Activated CD8-positive, alpha-beta memory T cell treated with anti-CD3 and anti-CD28 coated beads for 48 hours (primary cell): ENCODE measurements around the gene PEBP1.

Experiments
- DNase-seq, 3 experiments: peaks; one replicate each; pipeline ENCODE4 v3.0.0-alpha.2; 2020; ENCODE audit warnings: low read depth in 2 of 3, low spot score in 2 of 3

The PEBP1 gene

DNA sequence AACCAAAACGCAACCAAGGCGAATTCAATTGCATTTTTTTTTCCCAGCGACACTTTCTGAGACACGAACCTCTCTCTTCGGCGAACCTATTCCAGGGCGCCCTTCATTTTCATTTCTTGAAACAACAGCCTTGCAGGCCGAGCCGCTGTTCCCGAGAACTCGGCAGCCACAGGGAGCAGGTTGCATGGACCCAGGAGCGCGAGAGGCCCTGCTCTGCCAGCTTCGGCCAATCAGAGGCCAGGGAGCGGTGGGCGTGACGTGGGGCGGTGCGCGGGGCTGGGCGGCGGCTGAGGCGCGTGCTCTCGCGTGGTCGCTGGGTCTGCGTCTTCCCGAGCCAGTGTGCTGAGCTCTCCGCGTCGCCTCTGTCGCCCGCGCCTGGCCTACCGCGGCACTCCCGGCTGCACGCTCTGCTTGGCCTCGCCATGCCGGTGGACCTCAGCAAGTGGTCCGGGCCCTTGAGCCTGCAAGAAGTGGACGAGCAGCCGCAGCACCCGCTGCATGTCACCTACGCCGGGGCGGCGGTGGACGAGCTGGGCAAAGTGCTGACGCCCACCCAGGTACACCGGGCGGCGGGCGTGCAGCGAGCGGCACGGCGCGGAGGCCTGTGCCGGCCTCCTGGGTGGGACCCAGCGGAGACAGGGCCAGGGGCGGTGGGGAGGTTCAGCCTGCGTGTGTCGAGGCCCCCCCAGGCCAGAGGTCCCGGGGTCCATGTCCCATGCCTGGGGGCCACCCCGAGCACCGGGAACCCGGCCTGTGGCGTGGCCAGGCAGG is at the start of gene PEBP1:
PEBP1 (plus strand) TSS at position 337 of the 771 bp plus-strand sequence; CDS start at position 423, 86 bp downstream.
- peak; percentile 78 to 85 (median 84) for DNase-seq

DNA sequence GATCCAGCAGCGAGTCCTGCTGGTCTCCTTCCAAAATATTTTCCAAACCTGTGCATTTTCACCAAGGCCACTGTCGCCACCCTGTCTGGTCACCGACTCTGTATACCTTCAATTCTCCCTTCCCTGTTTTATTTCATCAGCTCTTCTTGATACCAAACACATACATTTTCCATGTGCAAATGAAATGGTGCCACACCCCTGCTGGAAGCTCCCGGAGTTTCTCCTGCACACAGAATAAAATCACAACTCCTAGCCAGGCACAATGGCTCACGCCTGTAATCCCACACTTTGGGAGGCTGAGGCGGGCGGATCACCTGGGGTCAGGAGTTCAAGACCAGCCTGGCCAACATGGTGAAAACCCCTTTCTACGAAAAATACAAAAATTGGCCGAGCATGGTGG is 46.1 kb upstream of the PEBP1 start:
- no peak for DNase-seq

DNA sequence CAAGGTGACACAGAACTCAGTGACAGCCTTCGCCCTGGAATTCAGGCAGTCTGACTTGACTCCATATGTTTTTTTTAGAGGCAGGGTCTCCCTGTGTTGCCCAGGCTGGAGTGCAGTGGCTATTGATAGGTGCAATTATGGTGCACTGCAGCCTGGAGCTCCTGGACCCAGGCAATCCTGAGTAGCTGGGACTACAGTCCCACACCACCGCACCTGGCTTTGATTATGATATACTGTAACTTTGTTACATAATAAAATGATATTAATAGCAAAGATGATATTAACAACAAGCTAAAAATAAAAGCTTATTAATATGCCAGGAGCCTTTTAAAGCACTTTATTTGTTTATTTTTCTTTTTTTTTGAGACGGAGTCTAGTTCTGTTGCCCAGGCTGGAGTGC is 41.9 kb upstream of the PEBP1 start:
- no peak for DNase-seq

DNA sequence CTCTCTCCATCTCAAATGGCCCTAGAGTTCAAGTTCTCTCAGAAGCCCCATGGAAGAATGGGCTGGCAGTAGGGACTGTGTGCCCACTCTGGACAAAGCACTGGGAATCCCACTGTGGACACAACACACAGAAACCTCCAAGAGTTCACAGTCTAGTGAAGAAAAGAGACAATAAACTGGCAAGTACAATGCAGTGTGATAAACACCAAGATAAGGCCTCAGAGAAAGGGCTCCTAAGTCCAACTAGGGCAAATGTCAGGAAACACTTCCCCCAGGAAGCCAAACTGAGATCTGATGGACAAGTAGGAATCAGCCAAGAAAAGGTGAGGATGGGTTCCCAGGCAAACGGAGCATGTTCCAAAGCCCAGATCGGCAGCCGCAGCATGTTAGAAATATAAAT is 37.5 kb upstream of the PEBP1 start:
- no peak for DNase-seq

DNA sequence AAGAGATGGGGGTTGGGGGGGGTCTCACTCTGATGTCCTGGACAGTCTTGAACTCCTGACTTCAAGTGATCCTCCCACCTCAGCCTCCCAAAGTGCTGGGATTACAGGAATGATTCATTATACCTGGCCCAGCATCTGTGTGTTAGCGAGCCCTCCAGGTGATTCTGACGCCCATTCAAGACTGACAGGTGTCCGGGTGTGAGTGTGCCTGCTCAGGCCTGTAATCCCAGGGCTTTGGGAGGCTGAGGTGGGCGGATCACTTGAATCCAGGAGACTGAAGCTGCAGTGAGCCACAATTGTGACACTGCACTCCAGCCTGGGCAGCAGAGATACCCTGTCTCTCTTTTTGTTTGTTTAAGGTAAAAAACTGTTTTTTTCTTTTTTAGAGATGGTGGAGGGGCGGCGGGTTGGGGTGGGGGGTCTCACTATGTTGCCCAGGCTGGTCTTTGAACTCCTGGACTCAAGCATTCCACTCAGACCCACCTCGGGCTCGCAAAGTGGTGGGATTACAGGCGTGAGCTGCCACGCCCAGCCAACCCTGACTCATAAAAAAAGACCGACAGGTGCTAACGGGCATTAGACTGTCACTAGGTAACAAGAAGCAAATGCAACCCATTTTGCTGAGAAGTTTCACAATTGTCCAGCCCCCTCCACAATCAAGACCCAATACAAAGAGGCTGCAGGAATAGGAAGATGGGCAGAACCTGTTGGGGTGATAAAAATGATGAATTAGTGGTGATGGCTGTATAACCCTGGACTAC is 36.8 kb upstream of the PEBP1 start:
- DNase-seq: no peak

DNA sequence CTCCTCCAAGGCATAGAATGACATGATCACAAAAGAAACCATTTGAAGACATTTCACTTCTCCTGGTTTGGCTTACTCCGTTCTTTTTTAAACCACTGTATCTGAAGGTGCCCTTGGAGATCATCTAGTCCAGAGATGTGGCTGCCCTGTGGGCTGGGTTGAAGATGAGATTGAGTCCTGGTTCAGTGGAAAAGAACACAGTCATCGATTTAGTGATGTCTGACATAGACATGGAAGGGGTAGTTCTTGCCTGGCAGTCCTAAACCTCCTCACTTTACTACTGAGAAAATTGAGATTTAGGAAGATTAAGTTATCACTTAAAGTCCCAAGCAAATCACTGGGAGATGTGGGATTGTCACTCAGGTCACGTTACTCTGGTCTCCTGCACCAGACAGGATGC is 34.9 kb upstream of the PEBP1 start:
- DNase-seq: no peak

DNA sequence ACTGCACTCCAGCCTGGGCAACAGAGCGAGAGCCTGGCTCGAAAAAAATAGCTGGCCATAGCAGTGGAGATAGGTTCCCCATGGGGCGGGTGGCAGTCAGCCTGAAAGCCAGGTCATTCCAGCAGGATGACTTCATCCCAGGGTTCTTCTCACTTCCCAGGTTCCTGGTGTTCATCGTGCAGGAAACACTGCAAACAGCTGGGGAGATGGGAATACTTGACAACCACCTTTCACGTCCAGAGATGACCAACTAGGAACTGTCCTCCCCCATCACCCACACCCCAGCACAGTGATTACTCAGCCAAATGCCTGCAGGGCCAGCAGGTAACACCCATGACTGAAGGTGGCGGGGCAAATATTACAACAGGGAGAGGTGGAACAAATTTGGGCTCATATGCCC is 33.9 kb upstream of the PEBP1 start:
- no peak for DNase-seq

DNA sequence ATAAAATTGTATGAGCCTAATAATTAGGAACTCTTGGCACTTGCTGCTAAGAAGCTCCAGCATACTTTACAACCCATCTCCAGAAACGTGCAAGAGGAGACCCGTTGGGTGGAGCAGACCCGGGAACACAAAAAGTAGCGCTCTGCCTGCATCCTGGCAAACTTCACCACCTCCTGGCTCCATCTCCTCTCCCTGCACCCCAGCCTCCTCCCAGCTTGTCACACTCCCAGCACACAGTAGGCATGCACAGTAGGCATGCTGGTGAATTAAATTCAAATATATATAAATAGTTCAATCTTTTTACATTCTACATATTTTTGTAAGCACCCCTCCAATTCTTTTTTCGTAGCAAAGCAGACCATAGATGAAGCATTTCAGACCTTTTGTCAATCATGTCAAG is 33.3 kb upstream of the PEBP1 start:
- DNase-seq: no peak

DNA sequence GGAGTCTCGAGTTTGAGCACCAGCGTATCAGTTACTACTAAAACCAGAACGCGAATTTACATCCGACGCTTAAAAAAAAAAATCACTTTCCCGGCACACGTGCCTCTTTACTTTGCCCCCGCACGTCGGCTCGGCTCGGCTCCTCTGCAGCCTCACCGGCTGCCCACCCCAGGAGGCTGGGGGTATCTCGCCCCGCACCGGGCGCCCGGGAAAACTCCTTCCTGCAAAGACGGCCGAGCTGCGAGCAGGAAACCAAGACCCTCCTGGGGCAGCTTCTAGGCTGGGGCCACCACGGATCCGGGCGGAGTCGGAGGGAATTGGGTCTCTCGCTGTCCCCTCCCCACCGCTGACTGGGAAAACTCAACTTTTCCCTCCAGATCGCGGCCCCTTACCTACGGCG is 32.7 kb upstream of the PEBP1 start:
- DNase-seq: no peak

DNA sequence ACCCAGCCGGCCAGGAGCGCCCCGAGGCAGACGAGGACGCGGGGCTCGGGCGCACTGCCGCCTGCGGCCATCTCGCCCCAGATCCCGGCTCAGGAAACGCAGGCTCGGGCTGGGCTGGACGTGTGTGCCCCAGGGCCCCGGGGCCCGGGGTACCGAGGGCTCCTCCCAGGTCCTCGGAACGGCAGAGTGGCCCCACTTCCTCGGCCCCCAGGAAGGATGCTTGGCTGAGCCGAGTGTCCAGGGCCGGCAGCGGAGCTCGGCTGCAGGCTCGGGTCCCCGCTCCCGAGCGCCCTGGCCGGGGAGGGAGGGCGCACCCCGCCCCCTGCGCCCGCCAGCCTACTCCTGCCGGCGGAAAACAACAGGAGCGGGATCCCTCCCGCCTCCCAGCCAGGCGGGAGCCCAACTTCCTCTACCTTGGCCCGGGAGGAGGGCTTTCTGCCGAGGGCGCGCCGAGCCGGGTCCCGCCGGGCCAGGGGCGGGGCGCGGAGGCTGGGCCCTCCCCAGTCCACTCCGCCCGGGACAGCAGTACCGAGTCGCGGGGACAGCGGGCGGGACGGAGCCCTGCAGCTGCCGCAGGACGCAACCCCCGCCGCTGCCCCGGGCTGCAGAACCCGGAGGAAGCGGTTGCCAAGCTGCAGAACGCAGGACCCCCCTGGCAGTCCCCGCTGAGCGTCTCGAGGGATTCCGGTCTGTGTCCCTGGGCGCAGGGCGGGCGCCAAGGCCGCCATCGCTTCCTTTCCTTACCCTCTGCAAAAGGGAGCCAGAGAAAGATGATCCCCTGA is 32.1 kb upstream of the PEBP1 start, which contains the start of gene VSIG10:
VSIG10 (minus strand) TSS at position 411 of the 782 bp plus-strand sequence; CDS start at position 71, 340 bp downstream.
- DNase-seq: peak in 1 of 3 experiments; percentile 3

DNA sequence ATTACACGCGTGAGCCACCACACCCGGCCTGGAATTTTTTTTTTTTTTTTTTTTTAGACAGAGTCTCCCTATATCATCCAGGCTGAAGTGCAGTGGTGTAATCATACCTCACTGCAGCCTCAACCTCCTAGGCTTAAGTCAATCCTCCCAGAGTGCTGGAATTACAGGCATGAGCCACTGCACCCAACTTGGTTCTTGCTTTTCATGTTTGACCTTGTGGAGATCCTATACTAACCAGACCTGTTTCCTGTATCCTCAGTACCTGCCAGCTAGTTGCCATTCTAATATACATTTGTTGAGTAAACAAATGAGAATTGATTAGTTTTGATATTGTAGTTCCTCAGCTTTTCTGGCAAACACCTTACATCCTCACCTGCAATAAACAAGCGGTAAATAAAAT is 28.9 kb upstream of the PEBP1 start:
- DNase-seq: no peak

DNA sequence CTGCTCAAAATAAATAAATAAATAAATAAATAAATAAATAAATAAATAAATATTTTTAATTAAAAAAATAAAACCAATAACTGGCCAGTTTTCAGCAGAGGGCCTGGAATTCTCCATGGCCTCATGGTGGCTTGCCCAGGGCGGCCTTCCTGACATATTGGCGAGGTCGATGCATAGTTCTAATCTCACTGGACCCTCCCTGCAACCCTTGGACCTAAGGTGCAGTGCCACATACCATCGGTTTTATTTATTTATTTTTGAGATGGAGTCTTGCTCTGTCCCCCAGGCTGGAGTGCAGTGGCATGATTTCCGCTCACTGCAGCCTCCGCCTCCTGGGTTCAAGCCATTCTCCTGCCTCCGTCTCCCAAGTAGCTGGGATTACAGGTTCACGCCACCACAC is 28.2 kb upstream of the PEBP1 start:
- no peak for DNase-seq

DNA sequence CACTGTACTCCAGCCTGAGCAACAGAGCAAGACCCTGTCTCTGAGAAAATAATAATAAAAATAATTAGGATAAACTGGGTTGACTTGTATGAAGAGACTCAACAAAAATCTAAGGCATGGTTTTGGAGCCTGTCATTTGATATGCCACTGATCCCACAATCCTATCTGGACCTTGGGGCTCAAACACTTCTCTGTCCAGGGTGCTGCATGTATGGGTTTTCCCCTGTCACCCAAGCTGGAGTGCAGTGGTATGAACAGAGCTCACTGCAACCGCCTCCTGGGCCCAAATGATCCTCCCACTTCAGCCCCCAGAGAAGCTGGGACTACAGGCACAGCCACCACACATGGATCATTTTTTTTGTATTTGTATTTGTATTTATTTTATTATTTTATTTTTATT is 26.8 kb upstream of the PEBP1 start:
- DNase-seq: no peak

DNA sequence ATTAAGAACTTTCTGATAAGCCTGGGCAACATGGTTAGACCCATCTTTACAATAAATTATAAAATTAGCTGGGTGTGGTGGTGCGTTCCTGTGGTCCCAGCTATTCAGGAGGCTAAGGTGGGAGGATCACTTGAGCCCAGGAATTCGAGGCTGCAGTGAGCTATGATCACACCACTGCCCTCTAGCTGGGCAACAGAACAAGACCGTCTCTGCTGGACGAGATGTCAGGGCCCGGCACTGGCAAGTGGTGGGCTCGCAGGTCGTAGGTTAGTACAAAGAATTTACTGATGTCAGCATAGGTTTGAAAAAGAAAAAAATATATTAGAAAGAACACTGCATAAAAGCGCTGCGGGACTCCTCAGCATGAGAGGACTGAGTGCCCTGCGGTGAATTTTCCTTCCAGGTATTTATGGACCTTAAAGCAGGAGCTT is 16.5 kb upstream of the PEBP1 start:
- no peak for DNase-seq

DNA sequence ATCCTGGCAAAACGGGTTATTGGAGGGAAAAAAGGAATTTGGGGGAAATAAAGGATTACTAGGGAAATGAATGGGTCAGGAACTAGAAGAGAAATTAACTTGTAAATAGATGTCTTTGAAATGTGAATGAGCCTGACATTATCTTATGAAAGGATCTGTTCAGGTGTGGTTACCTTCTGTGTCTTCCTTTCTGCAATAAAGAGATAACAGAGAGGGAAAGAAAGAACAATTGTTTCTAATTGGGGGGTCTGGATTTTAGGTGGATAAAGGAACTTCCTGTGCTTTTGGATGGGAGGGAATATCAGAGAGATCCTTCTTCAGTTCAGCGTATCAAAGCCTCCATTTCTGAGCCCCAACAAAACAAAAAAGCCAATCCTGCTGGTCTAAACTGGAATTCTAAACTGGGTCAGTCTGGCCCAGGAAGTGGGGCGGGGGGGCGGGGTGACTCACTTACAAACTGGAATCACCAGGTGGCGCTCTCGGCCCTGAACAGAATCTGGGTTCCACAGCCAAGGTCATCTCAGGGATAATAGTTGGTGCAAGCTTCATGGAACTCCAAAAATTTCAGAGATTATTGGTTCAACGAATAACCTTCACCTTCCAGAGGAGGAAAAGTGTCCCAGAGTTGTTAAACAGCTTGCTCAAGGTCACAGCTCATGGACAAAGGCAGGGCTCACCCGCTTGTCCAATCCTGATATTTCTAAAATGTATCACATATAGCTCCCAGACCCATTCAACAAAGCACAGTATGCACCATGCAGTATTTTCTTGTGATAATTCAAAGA is 15.2 kb upstream of the PEBP1 start:
- DNase-seq: peak in 2 of 3 experiments; percentile 27 to 29

DNA sequence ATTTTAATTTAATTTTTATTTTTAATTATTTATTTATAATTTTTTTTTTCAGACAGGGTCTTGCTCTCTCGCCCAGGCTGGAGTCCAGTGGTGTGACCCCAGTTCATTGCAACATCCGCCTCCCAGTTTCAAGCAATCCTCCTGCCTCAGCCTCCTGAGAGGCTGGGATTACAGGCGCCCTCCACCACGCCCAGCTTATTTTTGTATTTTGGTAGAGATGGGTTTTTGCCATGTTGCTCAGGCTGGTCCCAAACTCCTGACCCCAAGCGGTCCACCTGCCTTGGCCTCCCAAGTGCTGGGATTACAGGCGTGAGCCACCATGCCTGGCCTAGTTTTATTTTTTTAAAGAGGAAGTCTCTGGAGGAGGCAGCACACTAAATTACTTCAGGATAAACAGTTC is 13.7 kb upstream of the PEBP1 start:
- DNase-seq: no peak

DNA sequence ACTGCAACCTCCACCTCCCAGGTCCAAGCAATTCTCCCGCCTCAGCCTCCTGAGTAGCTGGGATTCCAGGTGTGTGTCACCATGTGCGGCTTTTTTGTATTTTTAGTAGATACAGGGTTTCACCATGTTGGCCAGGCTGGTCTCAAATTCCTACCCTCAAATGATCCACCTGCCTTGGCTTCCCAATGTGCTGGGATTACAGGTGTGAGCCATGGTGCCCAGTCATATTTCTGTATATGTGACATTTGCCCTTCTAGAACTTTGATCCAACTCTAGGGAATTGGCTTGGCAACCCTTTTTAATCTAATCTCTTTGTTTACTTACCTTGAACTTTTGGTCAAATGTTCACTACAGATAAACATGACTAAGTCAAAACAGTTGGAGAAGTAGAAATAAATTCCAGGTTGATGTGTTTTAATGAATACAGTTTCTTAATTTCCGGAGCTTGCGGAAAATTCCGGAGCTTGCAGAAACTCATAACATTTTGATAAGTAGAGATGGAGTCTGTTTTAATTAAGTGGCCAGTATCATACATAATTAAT is 11.5 kb upstream of the PEBP1 start:
- DNase-seq: no peak

DNA sequence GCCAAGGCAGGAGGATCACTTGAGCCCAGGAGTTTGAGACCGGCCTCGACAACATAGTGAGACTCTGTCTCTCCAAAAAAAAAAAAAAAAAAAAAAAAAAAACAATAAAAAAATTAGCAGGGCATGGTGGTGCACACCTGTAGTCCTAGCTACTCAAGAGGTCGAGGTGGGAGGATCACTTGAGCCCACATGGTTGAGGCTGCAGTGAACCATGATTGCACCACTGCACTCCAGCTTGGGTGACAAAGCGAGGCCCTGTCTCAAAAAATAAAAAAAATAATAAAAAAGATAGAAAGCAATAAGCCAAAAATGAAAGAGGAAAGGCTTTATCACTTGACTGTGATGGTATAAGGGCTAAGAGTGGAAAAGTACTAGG is 10.2 kb upstream of the PEBP1 start:
- DNase-seq: no peak

DNA sequence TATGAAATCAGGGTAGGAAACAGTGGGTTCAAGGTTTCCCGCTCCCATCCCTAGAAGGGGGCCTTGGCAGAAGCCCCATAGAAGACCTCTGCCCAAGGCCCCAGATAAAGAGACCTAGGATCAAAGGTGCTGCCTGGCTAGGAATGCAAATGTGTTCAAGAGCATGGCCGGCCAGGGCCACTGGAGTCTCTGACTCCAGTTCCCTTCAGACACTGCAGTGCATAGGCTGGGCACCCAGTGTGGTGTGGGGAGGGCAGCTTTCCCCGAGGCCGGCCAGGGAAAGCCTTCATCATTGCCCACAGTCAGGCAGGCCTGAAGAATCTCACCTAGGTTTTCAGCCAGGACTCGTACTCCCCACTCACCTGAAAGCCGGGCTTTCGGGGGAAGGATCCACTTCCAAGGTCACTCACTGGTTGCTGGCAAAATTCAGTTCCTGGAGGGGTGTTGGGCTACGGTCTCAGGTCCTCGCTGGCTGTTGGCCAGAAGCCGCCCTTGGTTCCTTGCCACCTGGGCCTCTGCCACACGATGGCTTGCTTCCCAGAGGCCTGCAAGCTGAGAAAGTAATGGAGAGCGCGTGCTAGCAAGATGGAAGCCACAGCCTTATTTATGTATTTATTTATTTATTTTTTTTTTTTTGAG is 9.7 kb upstream of the PEBP1 start:
- no peak for DNase-seq

DNA sequence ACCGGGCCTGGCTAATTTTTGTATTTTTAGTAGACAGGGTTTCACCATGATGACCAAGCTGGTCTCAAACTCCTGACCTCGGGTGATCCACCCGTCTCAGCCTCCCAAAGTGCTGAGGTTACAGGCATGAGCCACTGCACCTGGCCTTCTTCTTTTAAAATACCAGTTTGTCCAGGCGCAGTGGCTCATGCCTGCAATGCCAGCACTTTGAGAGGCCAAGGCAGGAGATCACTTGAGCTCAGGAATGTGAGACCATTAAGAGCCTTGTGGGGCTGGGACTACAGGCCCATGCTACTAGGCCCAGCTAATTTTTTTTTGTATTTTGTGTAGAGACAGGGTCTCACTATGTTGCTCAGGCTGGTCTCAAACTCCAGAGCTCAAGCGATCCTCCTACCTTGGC is 8.1 kb upstream of the PEBP1 start:
- DNase-seq: no peak
